Measurements from ENCODE around the gene MLIP.
"Not testable (repeated sequence)": the region's sequence is repeated elsewhere in the genome, so short reads cannot be mapped to it uniquely, and the experiment has no call there.

Gene MLIP

GRCh38 chr6:54156650-54157250 is 45.5 kb downstream of the MLIP start:
- DNase-seq: no peak

GRCh38 chr6:54157405-54157804 is 46.2 kb downstream of the MLIP start:
- DNase-seq: no peak

GRCh38 chr6:54173089-54173488 is 61.8 kb downstream of the MLIP start:
- no peak for DNase-seq

GRCh38 chr6:54179152-54179551 is 67.9 kb downstream of the MLIP start:
- no peak for DNase-seq

- no peak for DNase-seq
These were observed 72.4 kb downstream of the MLIP start for GRCh38 chr6:54183616-54184015.

- DNase-seq: no peak
These were observed 74.6 kb downstream of the MLIP start for GRCh38 chr6:54185885-54186284.

GRCh38 chr6:54188846-54189245 is 77.6 kb downstream of the MLIP start:
- DNase-seq: no peak

GRCh38 chr6:54191461-54191860 is 80.2 kb downstream of the MLIP start:
- no peak for DNase-seq

GRCh38 chr6:54192993-54193392 is 81.8 kb downstream of the MLIP start:
- DNase-seq: no peak

- no peak for DNase-seq
These were observed 82.3 kb downstream of the MLIP start for GRCh38 chr6:54193560-54193959.

GRCh38 chr6:54194067-54194466 is 82.8 kb downstream of the MLIP start:
- DNase-seq: no peak

- no peak for DNase-seq
These were observed 84.4 kb downstream of the MLIP start for GRCh38 chr6:54195637-54196036.

GRCh38 chr6:54196905-54197304 is 85.7 kb downstream of the MLIP start:
- no peak for DNase-seq

- DNase-seq: peak in 1 of 2 donors; percentile 2
These were observed 86.9 kb downstream of the MLIP start for GRCh38 chr6:54198134-54198533.

GRCh38 chr6:54203474-54204035 is 92.3 kb downstream of the MLIP start:
- DNase-seq: not testable (repeated sequence)

- no peak for DNase-seq
These were observed 93.8 kb downstream of the MLIP start for GRCh38 chr6:54204921-54205591.

GRCh38 chr6:54206510-54206909 is 95.3 kb downstream of the MLIP start:
- no peak for DNase-seq

GRCh38 chr6:54209983-54210382 is 98.7 kb downstream of the MLIP start:
- DNase-seq: not testable (repeated sequence)

- no peak for DNase-seq
These were observed 103.0 kb downstream of the MLIP start for GRCh38 chr6:54214286-54214685.

GRCh38 chr6:54216336-54216735 is 105.1 kb downstream of the MLIP start:
- no peak for DNase-seq

GRCh38 chr6:54217018-54217417 is 105.8 kb downstream of the MLIP start:
- no peak for DNase-seq

- DNase-seq: no peak
These were observed 111.0 kb downstream of the MLIP start for GRCh38 chr6:54222217-54222616.

GRCh38 chr6:54232703-54233102 is 121.5 kb downstream of the MLIP start:
- no peak for DNase-seq

GRCh38 chr6:54234539-54234938 is 123.3 kb downstream of the MLIP start:
- DNase-seq: no peak

GRCh38 chr6:54236984-54237383 is 125.7 kb downstream of the MLIP start:
- DNase-seq: no peak
